GM23338 (cell line): ENCODE results near the gene BAHCC1.

Experiments used
- EZH2 ChIP-seq: fragments of 200-600 bp; sonication (generic); IDR thresholded peaks from one replicate; pipeline ENCODE4 v1.8.0; 2017; ENCODE audit warnings: antibody characterized with exemption, mild to moderate bottlenecking, low read depth; ENCODE audit not compliant: unreplicated experiment
- JUNB ChIP-seq: IDR thresholded peaks from one replicate; pipeline ENCODE4 v1.6.1; 2016; ENCODE audit warnings: antibody characterized with exemption; ENCODE audit not compliant: unreplicated experiment
- POLR2AphosphoS5 ChIP-seq: IDR thresholded peaks from 2 replicates; pipeline ENCODE4 v1.6.1; 2016; ENCODE audit warnings: antibody characterized with exemption, low read depth
- REST ChIP-seq: IDR thresholded peaks from one replicate; pipeline ENCODE4 v1.6.1; 2018; ENCODE audit warnings: antibody characterized with exemption; ENCODE audit not compliant: unreplicated experiment
- ZNF114 ChIP-seq: fragments of 250-450 bp; sonication (Bioruptor Pico); IDR thresholded peaks from 2 replicates; pipeline ENCODE4 v1.5.0; 2020; ENCODE audit warnings: mild to moderate bottlenecking, moderate library complexity
- TF ChIP-seq, protein P1 (sequence below), 2 experiments: fragments of 200-600 bp in 1 of 2; sonication (generic) in 1 of 2; conservative IDR thresholded peaks; 2 replicates each; pipeline versions ENCODE4 v1.5.1 to v1.6.1; 2016 to 2017; ENCODE audit warnings: antibody characterized with exemption in 2 of 2, low read depth in 2 of 2, mild to moderate bottlenecking in 2 of 2, moderate library complexity in 1 of 2

- TF ChIP-seq, protein P1, sequence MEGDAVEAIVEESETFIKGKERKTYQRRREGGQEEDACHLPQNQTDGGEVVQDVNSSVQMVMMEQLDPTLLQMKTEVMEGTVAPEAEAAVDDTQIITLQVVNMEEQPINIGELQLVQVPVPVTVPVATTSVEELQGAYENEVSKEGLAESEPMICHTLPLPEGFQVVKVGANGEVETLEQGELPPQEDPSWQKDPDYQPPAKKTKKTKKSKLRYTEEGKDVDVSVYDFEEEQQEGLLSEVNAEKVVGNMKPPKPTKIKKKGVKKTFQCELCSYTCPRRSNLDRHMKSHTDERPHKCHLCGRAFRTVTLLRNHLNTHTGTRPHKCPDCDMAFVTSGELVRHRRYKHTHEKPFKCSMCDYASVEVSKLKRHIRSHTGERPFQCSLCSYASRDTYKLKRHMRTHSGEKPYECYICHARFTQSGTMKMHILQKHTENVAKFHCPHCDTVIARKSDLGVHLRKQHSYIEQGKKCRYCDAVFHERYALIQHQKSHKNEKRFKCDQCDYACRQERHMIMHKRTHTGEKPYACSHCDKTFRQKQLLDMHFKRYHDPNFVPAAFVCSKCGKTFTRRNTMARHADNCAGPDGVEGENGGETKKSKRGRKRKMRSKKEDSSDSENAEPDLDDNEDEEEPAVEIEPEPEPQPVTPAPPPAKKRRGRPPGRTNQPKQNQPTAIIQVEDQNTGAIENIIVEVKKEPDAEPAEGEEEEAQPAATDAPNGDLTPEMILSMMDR (conservative IDR thresholded peaks at IDR 0.05; ENCODE audit: low read depth in 2 of 2) = no peak
- TF ChIP-seq REST (no peak), EZH2 (no peak), JUNB (no peak), POLR2AphosphoS5 (no peak), ZNF114 (CRISPR knock-in tag) (no peak)
These were observed 88.0 kb downstream of the BAHCC1 start for GRCh38 chr17:81483085-81483861.
